IPS-18c (cell line): ENCODE measurements around the gene HPSE2.

Source experiments
- H3K4me3 ChIP-seq: 2 replicates; pipeline ENCODE4 v1.7.0; 2013; ENCODE audit warnings: low read depth, mild to moderate bottlenecking, low read length, moderate library complexity; ENCODE audit not compliant: insufficient read depth
- H3K9me3 ChIP-seq: one replicate; pipeline ENCODE4 v1.6.1; 2013; ENCODE audit warnings: mild to moderate bottlenecking, low read length, moderate library complexity; ENCODE audit not compliant: control insufficient read depth, insufficient read depth

Gene HPSE2

GRCh38 chr10:98599032-98599610 is 636.5 kb downstream of the HPSE2 start:
- Histone ChIP-seq H3K4me3 (no peak overlapping the region), H3K9me3 (no peaks in the 10 kb centered on the region)

GRCh38 chr10:98596404-98596803 is 639.2 kb downstream of the HPSE2 start:
- H3K4me3 ChIP-seq, result no peak overlapping the region

GRCh38 chr10:98589691-98590090 is 646.0 kb downstream of the HPSE2 start:
- Histone ChIP-seq H3K9me3 (no peaks in the 10 kb centered on the region), H3K4me3 (no peak overlapping the region)

More at GRCh38 chr10:98596404-98596803, 639.2 kb downstream of the HPSE2 start:
- H3K9me3 ChIP-seq, result no peaks in the 10 kb centered on the region

GRCh38 chr10:98589007-98589406 is 646.6 kb downstream of the HPSE2 start:
- Histone ChIP-seq H3K4me3 (no peak overlapping the region), H3K9me3 (no peaks in the 10 kb centered on the region)

GRCh38 chr10:98587156-98587837 is 648.4 kb downstream of the HPSE2 start:
- Histone ChIP-seq H3K4me3 (no peak overlapping the region), H3K9me3 (no peaks in the 10 kb centered on the region)

- no peak overlapping the region for H3K4me3 ChIP-seq
Observed at GRCh38 chr10:98586096-98586495, 649.6 kb downstream of the HPSE2 start.

GRCh38 chr10:98582363-98582762 is 653.3 kb downstream of the HPSE2 start:
- no peak overlapping the region for H3K4me3 ChIP-seq
- H3K9me3 ChIP-seq, result no peaks in the 10 kb centered on the region

More at GRCh38 chr10:98586096-98586495, 649.6 kb downstream of the HPSE2 start:
- no peaks in the 10 kb centered on the region for H3K9me3 ChIP-seq

GRCh38 chr10:98577578-98577977 is 658.1 kb downstream of the HPSE2 start:
- Histone ChIP-seq H3K4me3 (no peak overlapping the region), H3K9me3 (peaks cover 1% of the 10 kb centered on the region)

GRCh38 chr10:98577168-98577567 is 658.5 kb downstream of the HPSE2 start:
- Histone ChIP-seq H3K9me3 (peaks cover 2% of the 10 kb centered on the region), H3K4me3 (no peak overlapping the region)

- H3K4me3 ChIP-seq, result no peak overlapping the region
- H3K9me3 ChIP-seq, result peaks cover 2% of the 10 kb centered on the region
Observed at GRCh38 chr10:98576096-98576495, 659.6 kb downstream of the HPSE2 start.

GRCh38 chr10:98572594-98572993 is 663.1 kb downstream of the HPSE2 start:
- peaks cover 2% of the 10 kb centered on the region for H3K9me3 ChIP-seq

GRCh38 chr10:98570834-98571233 is 664.8 kb downstream of the HPSE2 start:
- peaks cover 2% of the 10 kb centered on the region for H3K9me3 ChIP-seq
- no peak overlapping the region for H3K4me3 ChIP-seq

More at GRCh38 chr10:98572594-98572993, 663.1 kb downstream of the HPSE2 start:
- no peak overlapping the region for H3K4me3 ChIP-seq

- Histone ChIP-seq H3K9me3 (peaks cover 2% of the 10 kb centered on the region), H3K4me3 (no peak overlapping the region)
Observed at GRCh38 chr10:98569853-98570252, 665.8 kb downstream of the HPSE2 start.

GRCh38 chr10:98568551-98568950 is 667.1 kb downstream of the HPSE2 start:
- H3K4me3 ChIP-seq, result no peak overlapping the region

GRCh38 chr10:98567391-98568133 is 668.1 kb downstream of the HPSE2 start:
- no peak overlapping the region for H3K4me3 ChIP-seq
- peaks cover under 1% of the 10 kb centered on the region for H3K9me3 ChIP-seq

More at GRCh38 chr10:98568551-98568950, 667.1 kb downstream of the HPSE2 start:
- H3K9me3 ChIP-seq, result peaks cover 2% of the 10 kb centered on the region

- H3K4me3 ChIP-seq, result no peak overlapping the region
- no peaks in the 10 kb centered on the region for H3K9me3 ChIP-seq
Observed at GRCh38 chr10:98563811-98564210, 671.8 kb downstream of the HPSE2 start.

GRCh38 chr10:98560565-98560964 is 675.1 kb downstream of the HPSE2 start:
- no peaks in the 10 kb centered on the region for H3K9me3 ChIP-seq
- H3K4me3 ChIP-seq, result no peak overlapping the region

- H3K4me3 ChIP-seq, result no peak overlapping the region
- H3K9me3 ChIP-seq, result no peaks in the 10 kb centered on the region
Observed at GRCh38 chr10:98556061-98556460, 679.6 kb downstream of the HPSE2 start.
